Subcutaneous adipose tissue (tissue), 4 donors: Measurements from ENCODE around the gene ZNF26. TPM values are rescaled to one million over a fixed set of nuclear protein-coding genes. Genes with fewer than 3 reads are reported as not detected.

Experiments
- CTCF ChIP-seq: fragments of 450-650 bp; IDR thresholded peaks from one replicate; pipeline ENCODE4 v1.5.1; 2016; ENCODE audit warnings: low read depth, mild to moderate bottlenecking, control low read depth, antibody characterized with exemption, moderate library complexity
- total RNA-seq, 4 donors: library from RNA; depleted of rRNA; stranded (reverse); fragments of >200 nt; gene quantifications; one replicate each; pipeline ENCODE4 v1.1.0, GENCODE V29; 2016

ZNF26 gene, protein sequence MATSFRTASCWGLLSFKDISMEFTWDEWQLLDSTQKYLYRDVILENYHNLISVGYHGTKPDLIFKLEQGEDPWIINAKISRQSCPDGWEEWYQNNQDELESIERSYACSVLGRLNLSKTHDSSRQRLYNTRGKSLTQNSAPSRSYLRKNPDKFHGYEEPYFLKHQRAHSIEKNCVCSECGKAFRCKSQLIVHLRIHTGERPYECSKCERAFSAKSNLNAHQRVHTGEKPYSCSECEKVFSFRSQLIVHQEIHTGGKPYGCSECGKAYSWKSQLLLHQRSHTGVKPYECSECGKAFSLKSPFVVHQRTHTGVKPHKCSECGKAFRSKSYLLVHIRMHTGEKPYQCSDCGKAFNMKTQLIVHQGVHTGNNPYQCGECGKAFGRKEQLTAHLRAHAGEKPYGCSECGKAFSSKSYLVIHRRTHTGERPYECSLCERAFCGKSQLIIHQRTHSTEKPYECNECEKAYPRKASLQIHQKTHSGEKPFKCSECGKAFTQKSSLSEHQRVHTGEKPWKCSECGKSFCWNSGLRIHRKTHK
- total RNA-seq, result 10 to 100 TPM in 3 of 4 donors, 1 to 10 TPM in 1; 3.9 to 19.0 (median 13.8) TPM

GRCh38 chr12:132986001-132986884, at the start of gene ZNF26:
ZNF26 (plus strand) TSS chr12:132986367; CDS start chr12:132986841, 474 bp downstream.
- no peak for TF ChIP-seq CTCF

- no peak for TF ChIP-seq CTCF
These were observed 48.7 kb upstream of the ZNF26 start for GRCh38 chr12:132937476-132937875.

- TF ChIP-seq CTCF, result no peak
These were observed 46.0 kb upstream of the ZNF26 start for GRCh38 chr12:132940071-132940719.

- no peak for TF ChIP-seq CTCF
These were observed 44.7 kb upstream of the ZNF26 start for GRCh38 chr12:132941336-132941954.

DNA sequence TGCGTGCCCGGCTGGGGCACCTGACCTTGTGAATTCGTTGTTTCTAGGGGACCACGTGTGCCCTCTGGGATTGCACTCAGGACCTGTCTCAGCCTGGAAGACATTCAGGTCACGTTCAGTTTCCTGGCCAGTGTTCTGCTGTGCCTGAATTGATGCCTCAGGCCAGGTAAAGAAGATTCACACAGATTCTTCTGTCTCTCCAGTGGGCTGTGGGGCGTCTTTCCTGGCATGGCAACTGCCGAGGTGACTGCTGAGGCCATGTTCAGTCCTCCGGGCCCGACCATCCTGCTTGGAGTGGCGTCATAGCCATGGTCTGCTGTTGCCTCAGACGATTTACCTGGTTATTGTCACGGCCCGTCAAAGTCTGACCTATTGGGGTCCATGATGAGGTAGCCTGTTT, 43.6 kb upstream of the ZNF26 start:
- no peak for TF ChIP-seq CTCF

- no peak for TF ChIP-seq CTCF
These were observed 40.4 kb upstream of the ZNF26 start for GRCh38 chr12:132945806-132946205.
